GM21381 (cell line): ENCODE measurements around the gene KCNK3.

ENCODE experiments used
- ATAC-seq: cut with Tn5 transposase; IDR thresholded peaks from one replicate; pipeline ENCODE4 v1.9.1; 2021; ENCODE audit warnings: mild to moderate bottlenecking, moderate library complexity; ENCODE audit not compliant: unreplicated experiment

KCNK3 gene

GRCh38 chr2:26711457-26712161, 19.1 kb downstream of the KCNK3 start:
- ATAC-seq, result no peak

- no peak for ATAC-seq
Observed at GRCh38 chr2:26712486-26713465, 20.3 kb downstream of the KCNK3 start.

- no peak for ATAC-seq
Observed at GRCh38 chr2:26715528-26716270, 23.2 kb downstream of the KCNK3 start.

- ATAC-seq, result no peak
Observed at GRCh38 chr2:26716340-26716739, 23.8 kb downstream of the KCNK3 start.

GRCh38 chr2:26716769-26717168, 24.2 kb downstream of the KCNK3 start:
- ATAC-seq, result no peak

GRCh38 chr2:26717362-26717761, 24.8 kb downstream of the KCNK3 start:
- ATAC-seq, result no peak

- ATAC-seq, result no peak
Observed at GRCh38 chr2:26718949-26719686, 26.6 kb downstream of the KCNK3 start.

GRCh38 chr2:26720322-26721114, 28.0 kb downstream of the KCNK3 start:
- ATAC-seq, result no peak

GRCh38 chr2:26721115-26722032, 28.9 kb downstream of the KCNK3 start:
- no peak for ATAC-seq

GRCh38 chr2:26722328-26722727, 29.8 kb downstream of the KCNK3 start:
- ATAC-seq, result no peak

GRCh38 chr2:26722911-26723310, 30.4 kb downstream of the KCNK3 start:
- no peak for ATAC-seq

- no peak for ATAC-seq
Observed at GRCh38 chr2:26723475-26723874, 31.0 kb downstream of the KCNK3 start.

- ATAC-seq, result no peak
Observed at GRCh38 chr2:26723991-26724750, 31.6 kb downstream of the KCNK3 start.

- ATAC-seq, result no peak
Observed at GRCh38 chr2:26724784-26725520, 32.4 kb downstream of the KCNK3 start.

- ATAC-seq, result no peak
Observed at GRCh38 chr2:26725521-26725820, 32.9 kb downstream of the KCNK3 start.

GRCh38 chr2:26726228-26726627, 33.7 kb downstream of the KCNK3 start:
- ATAC-seq, result no peak
